Measurements from ENCODE around the gene ASTN2.

Gene ASTN2

DNA sequence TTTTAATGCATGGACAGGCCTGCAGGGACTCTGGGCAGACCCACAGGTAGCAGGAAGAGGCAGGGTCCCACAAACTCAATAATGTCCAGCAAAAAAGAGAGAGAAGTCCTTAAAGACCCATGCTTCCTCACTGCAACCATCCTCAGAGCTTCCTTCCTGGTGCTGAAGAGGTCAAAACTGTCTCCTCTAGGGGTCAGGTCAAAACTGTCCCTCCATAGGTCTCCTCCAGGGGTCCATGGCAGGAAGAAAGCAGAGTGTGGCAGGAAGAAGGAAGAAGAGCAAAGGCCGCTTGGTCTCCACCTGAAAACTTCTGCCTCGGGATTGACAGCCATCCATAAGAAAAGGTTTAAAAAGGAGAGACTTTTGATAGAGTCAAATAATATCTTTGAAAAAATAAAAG lies 989.6 kb downstream of the ASTN2 start:
- no peak for DNase-seq (ENCODE audit: insufficient read length, low spot score)
- FAIRE-seq: no peak
- TF ChIP-seq, protein P1, sequence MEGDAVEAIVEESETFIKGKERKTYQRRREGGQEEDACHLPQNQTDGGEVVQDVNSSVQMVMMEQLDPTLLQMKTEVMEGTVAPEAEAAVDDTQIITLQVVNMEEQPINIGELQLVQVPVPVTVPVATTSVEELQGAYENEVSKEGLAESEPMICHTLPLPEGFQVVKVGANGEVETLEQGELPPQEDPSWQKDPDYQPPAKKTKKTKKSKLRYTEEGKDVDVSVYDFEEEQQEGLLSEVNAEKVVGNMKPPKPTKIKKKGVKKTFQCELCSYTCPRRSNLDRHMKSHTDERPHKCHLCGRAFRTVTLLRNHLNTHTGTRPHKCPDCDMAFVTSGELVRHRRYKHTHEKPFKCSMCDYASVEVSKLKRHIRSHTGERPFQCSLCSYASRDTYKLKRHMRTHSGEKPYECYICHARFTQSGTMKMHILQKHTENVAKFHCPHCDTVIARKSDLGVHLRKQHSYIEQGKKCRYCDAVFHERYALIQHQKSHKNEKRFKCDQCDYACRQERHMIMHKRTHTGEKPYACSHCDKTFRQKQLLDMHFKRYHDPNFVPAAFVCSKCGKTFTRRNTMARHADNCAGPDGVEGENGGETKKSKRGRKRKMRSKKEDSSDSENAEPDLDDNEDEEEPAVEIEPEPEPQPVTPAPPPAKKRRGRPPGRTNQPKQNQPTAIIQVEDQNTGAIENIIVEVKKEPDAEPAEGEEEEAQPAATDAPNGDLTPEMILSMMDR (IDR thresholded peaks at IDR 0.05; ENCODE audit: insufficient read depth, missing control alignments): no peak

DNA sequence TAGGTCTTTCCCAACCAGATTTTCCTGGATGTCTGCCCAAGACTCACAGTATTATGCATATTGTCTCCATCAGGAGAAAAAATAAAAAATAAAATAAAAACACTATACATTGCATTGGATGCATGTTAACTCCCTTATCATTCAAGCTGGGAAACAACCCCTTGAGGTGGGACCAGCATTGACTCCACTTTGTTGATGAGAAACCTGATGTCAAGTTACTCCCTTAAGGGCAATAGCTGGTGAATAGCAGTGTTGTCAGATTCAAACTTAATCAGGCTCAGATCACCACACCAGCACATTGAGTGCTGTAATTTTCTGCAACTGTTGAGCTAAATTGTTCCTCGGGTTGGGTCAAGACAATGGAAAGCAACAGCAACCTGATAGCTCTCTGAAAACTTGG lies 991.7 kb downstream of the ASTN2 start:
- TF ChIP-seq, protein P1 (IDR thresholded peaks at IDR 0.05; ENCODE audit: insufficient read depth, missing control alignments): no peak
- FAIRE-seq: no peak
- DNase-seq (ENCODE audit: insufficient read length, low spot score): no peak

DNA sequence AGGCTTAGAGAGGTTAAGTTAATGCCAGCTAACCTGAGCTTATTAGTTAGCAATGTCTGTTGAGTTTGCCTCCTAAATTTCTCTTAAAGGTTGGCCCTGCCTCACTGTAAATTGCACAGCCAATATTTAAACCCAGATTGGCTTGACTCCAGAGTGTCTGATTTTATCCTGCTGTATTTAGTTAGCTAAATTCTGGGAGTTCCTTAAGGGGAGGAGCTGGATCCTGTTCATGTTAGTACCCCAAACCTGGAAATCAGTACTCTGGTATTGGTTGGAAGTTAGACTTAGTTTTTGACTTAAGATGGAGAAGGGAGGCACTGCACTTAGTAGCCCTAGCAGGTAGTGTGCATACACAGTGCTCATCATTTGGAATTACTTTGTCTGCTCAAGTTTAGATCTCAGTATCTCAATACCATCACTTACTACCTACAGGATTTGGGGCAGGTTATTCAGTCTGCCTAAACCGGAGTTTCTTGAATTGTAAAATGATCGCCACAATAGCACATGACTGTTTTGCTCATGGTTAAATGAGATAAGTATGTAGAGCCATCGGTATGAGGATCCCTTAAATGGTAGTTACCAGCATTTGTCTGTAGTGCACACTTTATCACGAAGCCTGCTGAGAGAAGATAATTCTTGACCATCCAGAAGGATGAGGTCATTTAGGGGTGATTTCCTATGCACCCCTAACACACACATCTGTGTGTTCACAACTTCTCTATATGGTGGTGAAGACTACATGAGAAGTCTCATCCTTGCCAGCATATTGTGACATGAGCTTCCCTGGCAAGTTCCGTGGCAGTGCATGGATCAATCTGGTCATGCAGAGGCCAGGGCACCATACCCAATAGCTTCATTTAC lies 992.5 kb downstream of the ASTN2 start:
- FAIRE-seq: no peak
- TF ChIP-seq, protein P1 (IDR thresholded peaks at IDR 0.05; ENCODE audit: insufficient read depth, missing control alignments): no peak

DNA sequence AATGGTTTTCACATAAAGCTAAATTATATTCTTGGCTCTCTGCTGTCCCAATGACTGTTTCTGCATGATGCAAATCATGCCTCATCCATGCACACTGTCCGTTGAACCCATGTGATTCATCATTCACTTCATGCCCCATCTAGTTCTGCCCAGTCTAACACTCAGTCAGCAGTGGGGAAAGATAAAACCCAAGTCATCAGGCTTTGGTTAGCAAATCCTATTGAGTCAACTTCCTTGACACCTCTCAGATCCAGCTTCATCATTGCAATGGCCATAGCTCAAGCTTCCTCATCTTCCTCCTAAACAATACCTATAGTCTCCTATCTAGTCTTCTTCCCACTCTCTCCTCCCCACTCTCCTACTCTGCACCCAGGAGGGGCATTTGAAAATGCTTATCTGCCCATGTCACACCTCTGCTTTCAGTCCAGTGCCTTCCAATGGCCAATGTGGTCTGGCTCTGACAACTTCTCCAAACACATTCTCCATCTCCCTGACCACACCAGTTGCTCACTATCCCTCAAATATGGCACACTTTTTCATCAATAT lies 993.8 kb downstream of the ASTN2 start:
- no peak for DNase-seq (ENCODE audit: insufficient read length, low spot score)
- TF ChIP-seq, protein P1 (IDR thresholded peaks at IDR 0.05; ENCODE audit: insufficient read depth, missing control alignments): no peak
- FAIRE-seq: no peak

More for the DNA sequence above, 992.5 kb downstream of the ASTN2 start:
- no peak for DNase-seq (ENCODE audit: insufficient read length, low spot score)

DNA sequence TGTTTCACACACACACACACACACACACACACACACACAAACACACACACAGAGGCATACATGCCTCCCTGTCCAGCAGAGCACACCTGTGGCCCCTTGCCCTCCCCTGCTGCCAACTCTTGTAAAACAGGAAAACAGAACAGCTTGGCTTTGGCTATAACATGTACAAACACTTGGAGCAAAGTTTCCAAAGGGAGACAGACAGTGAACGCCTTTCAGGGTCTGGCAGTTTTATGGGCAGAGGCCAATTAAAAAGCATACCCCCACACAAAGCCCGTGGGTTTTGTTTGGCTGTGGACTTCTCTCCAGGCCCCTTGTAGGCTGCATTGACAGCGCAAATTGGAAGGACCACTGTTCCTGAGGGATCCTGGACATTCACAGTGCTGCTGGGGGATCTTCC lies 995.7 kb downstream of the ASTN2 start:
- FAIRE-seq (no peak), DNase-seq (ENCODE audit: insufficient read length, low spot score) (no peak)
- TF ChIP-seq, protein P1 (IDR thresholded peaks at IDR 0.05; ENCODE audit: insufficient read depth, missing control alignments): no peak

DNA sequence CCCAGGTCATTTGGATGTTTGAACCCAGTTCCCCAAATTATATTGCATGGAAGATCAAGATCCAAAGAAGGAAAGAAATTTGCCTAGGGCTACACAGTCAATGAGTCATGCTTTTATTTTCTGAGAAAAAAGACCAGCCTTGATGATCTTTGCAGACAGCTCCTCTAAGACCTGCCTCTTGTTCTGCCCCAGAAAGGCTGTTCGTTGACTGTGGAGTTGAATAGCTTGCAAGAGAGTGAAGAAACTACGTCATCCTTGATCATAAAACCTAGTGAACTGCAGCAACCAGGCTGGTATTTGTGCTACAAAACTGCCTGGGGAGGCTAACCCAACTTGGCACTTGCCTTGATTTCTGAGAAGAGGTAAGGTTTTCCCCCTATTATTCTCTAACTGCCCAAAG lies 997.4 kb downstream of the ASTN2 start:
- no peak for DNase-seq (ENCODE audit: insufficient read length, low spot score)
- no peak for FAIRE-seq
- TF ChIP-seq, protein P1 (IDR thresholded peaks at IDR 0.05; ENCODE audit: insufficient read depth, missing control alignments): no peak

DNA sequence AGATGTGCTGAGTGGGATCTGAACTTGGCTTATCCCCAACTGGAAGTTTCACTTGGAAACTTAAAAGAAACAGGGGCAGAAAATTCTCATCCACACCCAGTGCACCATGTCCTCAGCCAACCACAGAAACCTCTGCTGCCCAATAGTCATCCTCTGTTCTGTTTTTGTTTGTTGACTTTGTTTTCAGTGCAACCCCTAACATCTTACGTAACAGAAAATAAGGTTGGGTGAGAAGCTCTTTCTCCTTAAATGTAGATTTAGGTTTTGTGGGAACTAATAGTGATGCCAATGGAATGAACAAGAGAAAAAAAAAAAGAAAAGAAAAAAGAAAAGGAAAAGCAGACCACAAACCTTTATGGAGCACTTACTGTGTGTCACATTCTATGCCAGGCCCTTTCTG lies 998.4 kb downstream of the ASTN2 start:
- no peak for FAIRE-seq
- no peak for DNase-seq (ENCODE audit: insufficient read length, low spot score)
- TF ChIP-seq, protein P1 (IDR thresholded peaks at IDR 0.05; ENCODE audit: insufficient read depth, missing control alignments): no peak
